A673 (cell line): Measurements from ENCODE around the gene WFDC6.

ENCODE experiments used
- CTCF ChIP-seq: fragments of 300-800, 200-600 bp; sonication (generic); conservative IDR thresholded peaks from 2 replicates; pipeline ENCODE4 v1.5.1; 2017; ENCODE audit warnings: low read depth, mild to moderate bottlenecking, antibody characterized with exemption, low read length, moderate library complexity, mixed read lengths
- EZH2 ChIP-seq: fragments of 200-600 bp; sonication (generic); IDR thresholded peaks from 2 replicates; pipeline ENCODE4 v1.6.1; 2017; ENCODE audit warnings: borderline replicate concordance, low read depth, mild to moderate bottlenecking, mixed read lengths, antibody characterized with exemption, low read length; ENCODE audit not compliant: poor library complexity, severe bottlenecking

DNA sequence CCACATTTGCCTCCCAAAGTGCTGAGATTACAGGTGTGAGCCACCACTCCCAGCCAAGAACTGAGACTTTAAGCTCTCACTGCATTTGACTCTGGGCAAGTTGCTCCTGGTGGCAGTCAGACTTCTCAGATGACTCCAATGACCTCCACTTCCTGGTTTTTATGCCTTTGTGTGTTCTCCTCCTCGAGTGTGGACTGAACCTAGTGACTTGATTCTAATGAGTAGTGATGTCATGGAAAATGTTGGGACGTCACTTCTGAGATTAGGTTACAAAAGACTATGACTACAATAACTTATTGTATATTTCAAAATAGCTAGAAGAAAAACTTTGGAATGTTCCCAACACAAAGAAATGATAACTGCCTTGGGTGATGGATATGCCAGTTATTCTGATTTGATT is 35.9 kb downstream of the WFDC6 start:
- TF ChIP-seq EZH2: no peak
- no peak for TF ChIP-seq CTCF
